Cerebellar cortex (tissue), 1 donor: Measurements from ENCODE around the gene LDHAL6B.

Experiments
- DNase-seq: peaks from one replicate; pipeline ENCODE4 v3.0.0-alpha.2; 2015; ENCODE audit warnings: low spot score

LDHAL6B gene

DNA sequence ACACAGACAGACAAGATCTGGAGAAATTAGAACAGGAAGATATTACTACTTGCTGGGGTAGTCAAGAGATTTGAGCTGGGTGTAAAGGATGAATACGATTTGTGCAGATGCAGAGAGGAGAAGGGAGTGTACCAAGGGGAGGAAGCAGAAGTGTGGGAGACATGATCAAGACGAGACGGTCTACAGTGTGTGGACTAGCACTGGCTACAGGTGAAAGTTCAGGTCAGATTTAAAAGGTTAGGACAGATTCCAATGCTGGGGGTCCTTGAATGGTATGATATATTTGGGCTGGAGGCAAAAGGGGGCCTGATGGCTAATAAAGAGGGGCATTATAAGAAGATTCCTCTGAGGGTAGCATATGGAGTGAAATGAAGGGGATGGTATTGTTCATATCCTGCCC is 12.1 kb downstream of the LDHAL6B start:
- no peak for DNase-seq

DNA sequence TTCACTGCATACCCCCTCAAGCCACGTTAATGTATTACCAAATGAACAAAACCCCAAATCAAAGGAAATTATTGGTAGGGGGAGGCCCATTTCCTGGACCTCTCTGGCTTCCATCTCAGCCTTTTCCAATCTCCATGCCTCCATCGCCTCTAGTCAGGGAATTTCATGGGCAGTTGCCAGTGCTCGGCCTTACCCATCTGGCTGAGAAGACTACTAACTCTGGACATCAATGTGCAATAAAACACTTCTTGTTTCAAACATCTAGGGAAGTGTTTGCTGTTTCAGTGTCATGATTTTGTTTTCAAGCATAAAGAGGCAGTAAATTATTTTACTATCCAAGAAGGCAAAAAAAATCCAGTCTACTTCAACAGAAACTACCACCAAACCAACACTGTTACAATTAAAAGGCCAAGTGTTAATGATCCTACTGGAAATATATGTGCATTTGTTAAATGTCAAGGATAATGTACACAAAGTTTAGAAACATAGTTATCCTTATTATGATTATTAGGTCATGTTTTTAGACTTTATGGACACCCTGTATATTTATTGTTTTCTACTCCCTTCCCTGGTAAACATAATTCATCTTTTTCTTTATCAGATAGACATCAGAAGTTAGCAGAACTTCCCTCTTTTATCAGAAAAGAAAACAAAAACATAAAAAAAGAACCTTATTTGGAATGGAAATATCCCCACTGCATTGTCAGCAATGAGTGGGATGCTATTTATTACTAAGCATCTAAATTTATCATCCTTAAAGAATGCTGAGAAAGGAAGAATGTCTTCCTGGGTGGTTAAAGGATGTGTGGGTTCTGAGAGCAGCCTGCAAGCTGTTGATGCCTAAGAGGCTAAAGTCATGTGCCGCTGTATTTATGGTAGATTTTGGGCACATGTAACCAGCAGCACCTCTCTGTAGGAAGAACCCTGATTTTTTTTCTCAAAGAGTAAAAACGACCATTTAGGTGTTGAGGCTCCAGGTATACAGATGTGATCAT is 15.2 kb downstream of the LDHAL6B start:
- DNase-seq: no peak

DNA sequence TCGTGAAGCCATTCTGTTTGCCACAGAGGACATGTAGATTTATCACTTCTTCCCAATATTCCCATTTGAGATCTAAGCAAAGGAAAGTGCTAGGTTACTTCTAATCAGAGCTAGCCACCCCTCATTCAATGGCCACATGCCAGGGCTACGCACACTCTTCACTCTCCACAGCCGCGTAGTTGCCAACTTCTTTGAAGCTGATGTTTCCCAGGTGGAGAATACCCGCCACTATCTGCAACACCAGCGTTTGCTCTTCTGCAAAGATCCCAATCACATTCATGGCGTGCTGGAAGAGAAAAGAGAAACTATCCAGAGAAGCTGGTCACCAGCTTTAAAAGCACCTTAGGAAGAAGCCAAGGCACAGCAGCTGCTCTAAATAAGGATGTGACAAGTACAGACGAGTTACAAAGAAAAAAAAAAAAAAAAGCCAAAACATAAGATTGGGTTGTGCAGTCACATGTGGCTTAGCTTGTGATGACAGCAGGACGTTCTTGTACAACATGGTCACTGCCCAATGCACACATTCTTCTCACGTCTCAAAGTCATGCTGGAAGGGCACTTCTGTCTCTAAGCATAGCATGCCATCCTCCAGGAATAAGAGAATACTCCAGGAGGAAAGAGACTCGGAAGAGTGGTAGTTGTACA is 16.4 kb downstream of the LDHAL6B start:
- no peak for DNase-seq

DNA sequence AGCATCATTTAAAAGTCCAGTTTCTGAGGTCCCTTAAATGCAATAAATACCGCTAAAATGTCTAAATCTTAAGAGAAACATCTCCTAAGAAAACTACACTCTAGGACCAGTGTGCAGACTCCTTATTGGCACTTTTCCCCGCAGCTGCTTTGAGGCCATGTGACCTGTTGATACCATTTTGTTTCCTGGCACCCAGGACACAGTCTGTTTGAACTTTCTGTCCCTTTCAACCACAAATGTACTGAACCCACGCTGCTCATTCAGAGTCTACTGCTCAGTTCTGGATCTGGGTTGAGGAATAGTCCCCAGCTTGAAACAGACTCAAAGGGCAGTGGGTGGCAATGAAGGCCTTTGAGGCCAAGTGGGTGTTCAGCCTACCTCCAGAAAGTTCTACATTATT is 17.1 kb downstream of the LDHAL6B start:
- no peak for DNase-seq

DNA sequence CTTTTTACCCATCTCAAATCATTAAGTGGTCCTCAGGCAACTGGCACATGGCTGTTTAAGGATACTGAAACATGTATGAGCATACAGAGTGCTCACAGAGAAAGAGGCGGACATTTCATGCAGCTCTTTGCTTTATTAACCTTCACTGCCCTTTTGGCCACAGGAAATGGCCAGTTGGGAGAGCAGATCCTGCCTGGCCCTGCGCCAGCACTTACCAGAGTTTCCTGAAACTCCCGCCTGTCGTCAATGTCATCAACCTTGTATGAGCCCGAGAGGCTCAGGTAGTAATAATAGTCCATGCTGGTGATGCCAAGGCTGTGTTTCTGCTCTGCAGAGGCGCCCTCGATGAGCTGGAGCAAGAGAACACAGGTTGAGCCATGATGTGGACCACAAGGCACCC is 17.8 kb downstream of the LDHAL6B start:
- DNase-seq: no peak

DNA sequence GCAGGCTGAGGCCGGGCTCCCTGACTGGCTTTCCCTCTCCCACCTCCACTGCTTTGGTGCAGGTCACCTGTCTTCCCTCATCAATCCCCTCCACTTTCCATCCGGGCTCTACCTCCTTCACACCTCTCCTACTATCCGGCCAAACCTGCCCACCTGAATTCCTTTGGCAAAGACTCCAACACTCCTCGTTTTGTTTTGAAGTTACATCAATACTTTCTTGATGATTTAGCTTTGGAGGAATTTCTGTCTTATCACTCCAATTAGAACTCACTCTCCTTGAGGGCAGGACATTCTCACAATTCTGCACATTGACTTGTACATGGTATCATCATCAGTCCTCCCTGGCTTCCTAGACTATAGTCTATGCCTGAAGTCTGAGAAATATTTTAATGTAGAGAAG is 20.4 kb downstream of the LDHAL6B start:
- DNase-seq: no peak

DNA sequence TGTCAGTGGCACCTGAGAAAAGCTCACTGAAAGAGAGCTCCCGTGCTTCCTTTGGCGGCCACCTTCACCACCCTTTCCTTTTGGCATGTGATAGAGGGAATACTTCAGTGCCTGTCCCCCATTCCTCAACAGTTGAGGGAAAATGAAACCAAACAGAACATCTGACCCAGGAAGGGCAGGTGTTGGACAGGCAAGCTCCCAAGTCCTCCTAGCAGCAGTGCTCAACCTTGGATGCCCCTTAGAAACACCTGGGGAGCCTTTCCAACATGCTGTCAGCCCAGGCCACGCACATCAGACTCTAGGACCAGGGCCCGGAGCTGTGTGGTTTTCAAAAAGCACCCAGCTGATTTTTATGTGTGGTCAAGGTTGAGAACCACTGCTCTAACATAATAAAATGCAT is 22.4 kb downstream of the LDHAL6B start:
- no peak for DNase-seq

DNA sequence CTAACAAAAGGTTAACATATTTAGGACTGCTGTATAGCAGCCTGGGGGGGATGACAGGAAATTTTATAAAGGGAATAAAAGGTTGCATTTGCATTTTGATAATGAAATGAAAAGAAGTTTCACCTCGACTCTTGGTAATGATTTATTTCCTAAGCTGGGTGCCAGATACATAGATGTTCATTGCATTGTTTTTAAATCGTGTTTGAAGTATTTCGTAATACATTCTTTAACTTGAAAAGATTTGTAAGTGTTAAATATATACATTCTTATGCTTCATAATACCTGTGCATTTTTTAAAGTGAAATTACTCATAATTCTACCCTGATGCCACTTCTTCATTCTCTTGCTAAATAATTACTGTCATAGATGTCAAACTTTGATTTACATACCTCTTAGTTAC is 22.8 kb downstream of the LDHAL6B start:
- DNase-seq: no peak

DNA sequence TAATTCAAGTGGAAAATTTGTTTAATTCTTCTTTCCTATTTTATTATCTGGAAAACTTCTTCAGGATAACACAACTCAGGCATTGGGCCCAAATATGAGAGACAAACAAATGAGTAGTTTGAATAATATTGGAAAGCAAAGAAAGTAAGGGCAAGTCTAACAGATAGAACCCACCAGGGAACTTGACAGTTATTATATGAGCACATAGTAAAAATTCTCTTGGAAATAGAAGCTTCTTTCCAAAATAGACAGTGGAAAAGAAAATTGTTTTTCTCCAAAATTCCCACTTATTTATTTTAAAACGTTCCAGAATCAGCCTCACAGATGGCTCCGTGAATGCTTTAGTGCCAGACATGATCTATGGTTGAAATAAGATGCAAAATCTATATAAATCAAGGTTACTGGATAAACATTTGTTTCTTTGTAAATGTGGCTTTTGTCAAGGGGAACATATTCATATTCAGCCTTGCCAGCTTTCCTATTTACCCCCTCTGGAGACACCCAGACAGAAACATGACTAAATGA is 23.9 kb downstream of the LDHAL6B start:
- no peak for DNase-seq

DNA sequence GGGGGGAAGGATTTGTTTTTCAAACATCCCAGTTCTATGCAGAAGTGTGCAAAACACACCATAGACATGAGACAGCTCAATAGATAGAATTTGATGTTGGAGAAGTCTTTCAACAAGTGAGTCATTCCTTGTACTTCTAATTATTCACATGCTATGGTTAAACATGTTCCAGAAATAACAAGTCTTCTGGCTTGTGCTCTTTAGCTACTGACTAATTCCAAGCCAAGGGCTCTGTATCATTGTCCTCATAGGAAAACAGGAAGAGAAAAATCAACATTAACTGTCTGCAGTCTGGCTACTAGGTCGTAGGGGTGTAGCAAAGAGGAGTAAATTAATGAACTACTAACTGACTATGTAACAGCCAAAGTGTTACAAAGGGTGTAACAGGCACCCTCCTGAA is 25.8 kb downstream of the LDHAL6B start:
- DNase-seq: no peak

DNA sequence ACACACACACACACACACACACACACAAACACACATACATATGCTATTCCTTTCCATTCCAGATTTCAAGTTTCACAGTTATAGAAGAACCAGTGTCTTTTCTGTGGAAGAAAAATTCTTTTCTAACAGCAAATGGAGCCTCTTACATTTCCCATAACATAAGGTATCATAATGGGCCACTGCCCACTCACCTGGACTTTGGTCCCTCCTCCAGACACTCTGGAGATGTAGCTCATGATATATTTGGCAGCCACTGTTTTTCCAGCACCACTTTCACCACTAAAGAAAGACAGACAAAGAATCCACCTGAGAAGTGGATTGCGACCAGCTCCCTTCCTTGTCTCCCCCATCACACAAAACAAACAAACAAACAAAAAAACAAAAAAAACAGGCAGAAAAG is 29.8 kb downstream of the LDHAL6B start:
- DNase-seq: no peak

DNA sequence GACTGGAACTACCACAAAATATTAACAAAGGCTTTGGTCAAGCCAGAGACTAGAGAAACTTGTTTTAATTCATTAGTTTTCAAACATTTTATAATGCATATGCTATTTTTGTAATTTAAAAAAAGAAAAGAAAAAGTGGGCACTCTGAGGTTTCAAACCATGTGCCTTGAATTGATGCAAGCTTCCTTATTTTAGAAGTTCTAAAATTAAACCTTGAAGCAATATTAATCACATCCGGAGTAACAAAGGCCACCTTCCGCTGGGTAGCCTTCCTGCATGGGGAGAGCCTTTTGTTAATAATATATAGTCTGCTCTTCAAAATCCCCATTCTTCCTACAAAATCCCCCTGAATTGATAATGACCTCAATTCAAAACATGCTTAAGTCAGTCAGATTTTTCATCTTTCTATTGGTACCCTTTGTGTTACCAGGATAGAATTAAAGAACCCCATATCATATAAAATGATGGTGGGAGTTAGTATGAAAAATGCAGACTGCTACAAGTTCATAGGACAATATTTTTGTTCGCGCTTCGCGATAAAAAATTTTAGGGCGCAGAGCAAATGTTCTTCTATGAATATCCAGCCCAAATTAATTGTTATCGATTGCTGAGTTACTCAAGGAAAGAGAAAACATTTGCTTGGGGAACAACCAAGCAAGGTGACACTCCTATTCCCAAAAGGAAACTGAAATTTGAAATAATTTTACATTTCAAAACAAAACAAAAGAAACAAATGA is 30.6 kb downstream of the LDHAL6B start:
- DNase-seq: no peak

DNA sequence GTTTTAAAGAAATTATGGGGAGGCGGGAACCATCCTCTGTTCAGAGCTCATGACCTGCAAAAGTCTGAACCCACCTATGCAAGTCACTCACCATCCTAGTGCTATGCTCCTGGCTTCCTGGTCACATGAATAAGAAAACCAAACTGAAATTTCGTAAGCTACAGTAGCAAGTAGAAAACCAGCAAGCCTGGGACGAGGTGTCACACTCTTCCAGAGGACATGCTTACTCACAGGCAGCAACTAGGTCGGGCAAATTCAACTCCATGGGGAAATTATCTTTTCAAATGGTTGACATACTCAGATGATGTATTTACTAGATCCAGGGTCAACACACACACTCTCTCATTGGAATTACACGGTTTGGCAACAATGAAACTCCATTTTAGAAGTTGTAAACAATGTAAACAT is 31.3 kb downstream of the LDHAL6B start:
- no peak for DNase-seq

DNA sequence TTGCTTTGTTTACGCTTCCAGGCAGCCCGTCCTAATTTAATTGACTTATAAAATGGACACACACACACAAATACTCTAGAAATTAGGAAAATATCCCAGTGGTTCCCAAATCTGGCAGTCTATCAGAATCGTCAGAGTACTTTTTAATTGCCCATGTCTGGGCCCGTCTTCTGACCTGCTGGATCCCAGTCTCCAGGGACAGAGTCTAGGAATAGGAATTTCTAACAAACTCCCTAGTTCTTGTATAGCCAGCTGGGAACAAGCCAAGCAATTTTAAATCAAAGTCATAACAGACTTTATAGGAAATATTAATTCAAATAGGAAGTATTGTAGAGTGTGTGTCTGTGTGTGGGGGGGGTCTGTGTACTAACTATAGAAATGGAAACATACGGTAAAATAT is 33.4 kb downstream of the LDHAL6B start:
- no peak for DNase-seq

DNA sequence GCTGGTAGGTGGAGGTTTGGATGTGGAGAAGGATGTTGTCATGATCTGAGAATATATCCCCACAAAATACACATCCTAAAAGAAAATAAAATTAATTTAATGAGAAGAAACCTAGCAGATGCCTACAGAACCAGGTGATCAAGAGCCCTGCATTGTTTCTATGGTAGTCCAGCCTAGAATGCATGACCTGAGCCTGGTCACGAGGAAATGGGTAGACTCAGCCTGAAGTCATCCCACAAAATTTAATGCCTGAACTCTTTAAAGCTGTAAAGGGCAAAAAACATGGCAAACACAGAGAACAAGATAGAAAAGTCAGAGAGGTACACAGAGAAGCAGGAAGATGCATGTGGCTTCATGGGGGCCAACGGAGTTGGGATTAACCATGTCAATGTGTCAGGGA is 36.0 kb downstream of the LDHAL6B start:
- no peak for DNase-seq

DNA sequence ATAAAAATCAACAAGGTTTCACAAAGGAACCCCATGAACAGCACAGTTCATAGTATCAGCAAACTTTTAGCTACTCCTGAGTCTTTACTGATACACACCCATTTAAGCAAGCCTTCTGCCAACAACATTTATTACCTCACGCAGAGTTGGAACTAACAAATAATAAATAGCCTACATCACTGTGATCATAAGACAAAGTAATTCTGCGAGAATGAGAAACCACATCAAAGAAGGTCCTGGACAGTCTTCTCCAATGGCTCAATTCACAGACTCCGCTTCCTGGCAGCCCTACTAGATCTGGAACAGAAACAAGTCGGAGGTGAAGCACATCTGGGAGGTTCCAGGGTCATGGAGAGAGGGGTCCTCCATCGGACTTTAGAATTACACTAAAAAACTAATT is 37.0 kb downstream of the LDHAL6B start:
- no peak for DNase-seq

DNA sequence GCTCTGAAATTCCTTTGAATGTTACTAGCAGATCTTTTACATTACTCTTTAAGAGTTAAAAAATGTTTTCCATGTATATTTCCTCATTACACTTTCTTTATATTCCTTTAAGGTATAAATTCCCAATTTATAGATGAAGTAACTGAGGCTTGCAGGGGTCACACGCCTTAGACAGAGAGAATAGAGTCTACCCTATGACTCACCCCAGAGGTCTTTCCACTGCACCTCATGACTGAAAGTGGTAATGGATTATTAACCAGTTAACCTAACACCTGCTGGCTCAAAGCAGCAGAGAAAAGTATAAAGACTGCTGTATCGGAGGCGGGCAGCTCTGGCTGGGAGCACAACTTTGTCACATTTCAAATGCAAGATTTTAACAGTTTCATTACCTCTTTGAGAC is 37.7 kb downstream of the LDHAL6B start:
- no peak for DNase-seq

DNA sequence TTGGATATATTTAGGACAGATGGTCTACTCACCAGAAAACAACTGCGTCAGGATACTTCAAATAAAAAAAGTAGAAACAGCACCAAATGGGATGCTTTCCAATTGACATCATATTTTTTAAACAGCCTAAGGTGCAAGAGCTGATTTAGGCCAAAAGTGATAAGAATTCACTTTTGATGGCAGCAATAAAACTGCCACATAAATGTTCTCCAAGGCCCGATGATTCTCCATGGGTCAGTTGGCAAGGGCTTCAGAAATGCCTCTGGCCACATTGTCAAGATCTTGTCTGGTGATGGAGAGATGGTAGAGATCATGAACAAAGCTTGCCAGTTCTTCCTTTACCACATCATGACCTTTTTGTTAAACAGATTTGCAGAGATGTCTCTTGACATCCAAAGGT is 38.9 kb downstream of the LDHAL6B start:
- DNase-seq: no peak

DNA sequence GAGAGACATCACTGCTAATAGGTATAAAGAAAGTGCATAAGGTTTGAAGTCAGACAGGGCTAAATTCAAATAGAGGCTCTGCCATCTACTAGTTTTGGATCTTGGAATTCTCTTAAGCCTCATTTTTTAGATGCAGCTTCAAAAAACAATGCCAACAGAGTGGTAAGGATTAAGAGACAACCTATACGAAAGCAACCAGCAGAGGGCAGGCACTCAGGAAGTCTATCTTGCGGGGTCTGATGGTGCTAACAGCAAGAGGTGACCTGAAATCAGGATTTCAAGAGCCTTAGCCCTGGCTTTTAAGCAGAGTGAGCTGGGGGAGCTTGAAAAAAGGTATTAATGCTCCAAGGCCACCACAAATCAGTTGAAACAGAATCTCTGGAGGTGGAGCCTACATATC is 40.7 kb downstream of the LDHAL6B start:
- peak; percentile 40 for DNase-seq

DNA sequence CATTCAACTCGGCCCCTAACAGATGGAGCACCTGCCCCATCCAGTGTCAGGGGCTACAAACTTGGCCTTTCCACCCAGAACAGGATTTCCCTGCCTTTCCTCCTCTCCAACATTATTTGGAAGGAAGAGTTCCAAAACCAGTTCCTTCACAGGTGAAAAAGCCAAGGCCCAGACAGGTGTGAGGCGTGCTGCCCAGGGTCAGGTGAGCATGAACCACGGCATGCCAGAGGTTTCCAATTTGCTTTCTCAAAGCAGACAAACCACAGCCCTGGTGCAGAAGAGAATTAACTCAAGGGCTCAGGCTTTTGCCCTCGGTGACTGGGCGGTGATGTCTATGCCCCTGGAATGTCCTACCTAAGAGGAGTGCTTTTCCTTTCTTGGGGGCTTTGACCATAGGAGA is 43.2 kb downstream of the LDHAL6B start:
- no peak for DNase-seq

DNA sequence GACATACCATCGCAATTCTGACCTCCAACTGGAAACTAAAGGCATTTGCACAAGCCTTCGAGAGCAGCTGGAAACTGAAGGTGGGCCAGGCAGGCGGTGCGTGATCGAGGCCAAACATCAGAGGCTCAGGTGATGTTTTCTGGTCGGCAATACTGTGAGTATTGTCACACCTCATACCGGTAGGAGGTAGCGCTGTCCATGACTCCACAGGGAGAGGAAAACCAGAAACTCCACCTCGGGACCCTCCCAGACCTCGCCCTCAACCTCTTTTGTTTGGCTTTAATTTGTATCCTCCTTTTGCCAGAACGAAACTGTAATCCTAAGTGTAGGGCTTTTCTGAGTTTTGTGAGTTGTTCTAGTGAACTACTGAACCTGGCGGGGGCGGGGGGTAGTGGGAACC is 43.6 kb downstream of the LDHAL6B start:
- no peak for DNase-seq

DNA sequence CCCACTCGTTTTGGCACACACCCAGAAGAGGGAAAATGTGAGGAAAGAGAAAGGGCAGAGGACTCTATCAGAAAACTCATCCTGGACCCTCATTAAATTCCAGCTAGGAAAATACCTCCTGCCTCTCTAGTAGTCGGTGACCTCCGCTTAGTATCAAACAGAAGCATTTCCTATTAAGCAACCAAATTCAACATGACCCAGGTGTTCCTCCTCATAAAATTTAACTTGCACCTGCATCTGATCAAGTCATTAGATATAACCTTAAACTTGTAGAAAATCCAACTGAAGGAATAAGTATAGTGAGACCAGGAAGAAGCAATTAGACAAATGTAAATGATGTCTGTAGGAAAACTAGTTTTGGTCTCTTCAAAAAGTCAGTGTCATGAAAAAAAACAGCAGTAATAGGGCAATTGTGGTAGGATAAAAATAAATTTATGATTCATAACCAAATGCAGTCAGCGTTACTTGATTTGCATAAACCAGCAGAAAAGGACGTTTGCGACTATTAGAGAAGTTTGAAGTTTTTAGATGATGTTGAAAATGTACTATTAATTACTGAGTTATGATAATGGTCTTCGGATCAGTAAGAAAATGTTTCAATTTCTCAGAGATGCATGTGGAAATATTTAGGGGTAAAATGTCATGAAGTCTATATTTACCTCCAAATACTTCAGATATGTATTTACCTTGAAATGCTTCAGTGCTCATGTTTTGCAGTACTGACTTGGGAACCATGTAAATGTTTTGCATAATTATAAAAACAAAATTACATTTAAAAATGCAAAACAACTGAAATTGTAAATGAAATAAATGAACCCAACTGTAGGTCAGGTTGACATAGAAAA is 44.6 kb downstream of the LDHAL6B start:
- DNase-seq: no peak
